Liver (tissue), 3 donors: ENCODE data around the gene CHD5.

Experiments
- EGR1 ChIP-seq, 2 donors: IDR thresholded peaks; 2 replicates each; pipeline ENCODE4 v1.6.1; 2016 to 2018; ENCODE audit warnings: antibody characterized with exemption in 2 of 2, low read depth in 2 of 2
- JUND ChIP-seq, 2 donors: IDR thresholded peaks; 2 replicates each; pipeline ENCODE4 v1.6.1; 2016; ENCODE audit warnings: antibody characterized with exemption in 2 of 2
- RAD21 ChIP-seq, 2 donors: IDR thresholded peaks; 2 replicates each; pipeline ENCODE4 v1.6.1; 2016; ENCODE audit warnings: antibody characterized with exemption in 2 of 2, mild to moderate bottlenecking in 2 of 2
- TAF1 ChIP-seq: conservative IDR thresholded peaks from 2 replicates; pipeline ENCODE4 v1.6.1; 2016; ENCODE audit warnings: antibody characterized with exemption, mild to moderate bottlenecking
- TF ChIP-seq, protein P1 (sequence below): IDR thresholded peaks from 2 replicates; pipeline ENCODE4 v1.6.1; 2016; ENCODE audit warnings: antibody characterized with exemption
- TF ChIP-seq, protein P2 (sequence below): fragments of 150-350 bp; IDR thresholded peaks from 2 replicates; pipeline ENCODE4 v1.5.1; 2017; ENCODE audit warnings: improper control_type of control experiment, low read depth, low read length; ENCODE audit not compliant: missing input control
- TF ChIP-seq, protein P3 (sequence below): IDR thresholded peaks from 2 replicates; pipeline ENCODE4 v1.6.1; 2016; ENCODE audit warnings: antibody characterized with exemption
- donor health status: healthy.
- donor health status: healthy.

DNA sequence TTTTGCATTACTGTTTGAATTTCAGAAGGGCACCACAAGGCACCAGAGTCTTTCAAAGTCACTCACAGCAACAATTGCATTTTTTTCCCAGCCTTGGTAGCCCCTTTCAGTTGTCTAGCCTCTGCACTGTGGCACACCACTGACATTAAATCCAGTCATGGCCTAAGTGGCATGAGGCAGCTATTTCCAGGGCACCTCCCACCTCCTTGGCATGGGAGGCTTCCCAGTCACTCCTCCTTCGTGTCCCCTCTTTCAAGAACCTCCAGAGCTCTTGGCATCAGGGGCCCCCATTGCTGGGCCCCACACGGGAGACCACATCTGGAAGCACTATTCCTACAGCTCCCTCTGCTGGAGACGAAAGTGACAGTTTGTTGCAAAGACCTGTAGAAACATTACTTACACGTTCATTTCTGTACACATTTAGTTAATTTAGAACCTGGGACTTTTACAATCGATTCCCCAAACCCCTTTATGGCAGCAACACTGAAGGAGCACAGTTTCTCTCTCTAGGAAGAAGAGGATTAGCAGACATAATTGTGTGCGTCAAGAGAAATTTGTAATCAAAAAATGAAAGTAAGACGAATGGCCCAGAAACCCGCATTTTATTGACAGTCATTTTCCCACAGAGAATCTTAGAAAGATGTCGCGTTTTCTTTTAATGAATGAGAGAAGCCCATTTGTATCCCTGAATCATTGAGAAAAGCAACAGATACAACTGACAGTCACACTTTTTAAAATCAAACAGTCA lies 5.7 kb upstream of the CHD5 start:
- TF ChIP-seq, protein P1, sequence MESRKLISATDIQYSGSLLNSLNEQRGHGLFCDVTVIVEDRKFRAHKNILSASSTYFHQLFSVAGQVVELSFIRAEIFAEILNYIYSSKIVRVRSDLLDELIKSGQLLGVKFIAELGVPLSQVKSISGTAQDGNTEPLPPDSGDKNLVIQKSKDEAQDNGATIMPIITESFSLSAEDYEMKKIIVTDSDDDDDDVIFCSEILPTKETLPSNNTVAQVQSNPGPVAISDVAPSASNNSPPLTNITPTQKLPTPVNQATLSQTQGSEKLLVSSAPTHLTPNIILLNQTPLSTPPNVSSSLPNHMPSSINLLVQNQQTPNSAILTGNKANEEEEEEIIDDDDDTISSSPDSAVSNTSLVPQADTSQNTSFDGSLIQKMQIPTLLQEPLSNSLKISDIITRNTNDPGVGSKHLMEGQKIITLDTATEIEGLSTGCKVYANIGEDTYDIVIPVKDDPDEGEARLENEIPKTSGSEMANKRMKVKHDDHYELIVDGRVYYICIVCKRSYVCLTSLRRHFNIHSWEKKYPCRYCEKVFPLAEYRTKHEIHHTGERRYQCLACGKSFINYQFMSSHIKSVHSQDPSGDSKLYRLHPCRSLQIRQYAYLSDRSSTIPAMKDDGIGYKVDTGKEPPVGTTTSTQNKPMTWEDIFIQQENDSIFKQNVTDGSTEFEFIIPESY = no peak
- peak in 1 of 2 donors; percentile 41 for TF ChIP-seq RAD21 (IDR thresholded peaks at IDR 0.05)
- TF ChIP-seq EGR1 (IDR thresholded peaks at IDR 0.05; ENCODE audit: low read depth in 2 of 2) = no peak
- no peak for TF ChIP-seq TAF1
- TF ChIP-seq, protein P2, sequence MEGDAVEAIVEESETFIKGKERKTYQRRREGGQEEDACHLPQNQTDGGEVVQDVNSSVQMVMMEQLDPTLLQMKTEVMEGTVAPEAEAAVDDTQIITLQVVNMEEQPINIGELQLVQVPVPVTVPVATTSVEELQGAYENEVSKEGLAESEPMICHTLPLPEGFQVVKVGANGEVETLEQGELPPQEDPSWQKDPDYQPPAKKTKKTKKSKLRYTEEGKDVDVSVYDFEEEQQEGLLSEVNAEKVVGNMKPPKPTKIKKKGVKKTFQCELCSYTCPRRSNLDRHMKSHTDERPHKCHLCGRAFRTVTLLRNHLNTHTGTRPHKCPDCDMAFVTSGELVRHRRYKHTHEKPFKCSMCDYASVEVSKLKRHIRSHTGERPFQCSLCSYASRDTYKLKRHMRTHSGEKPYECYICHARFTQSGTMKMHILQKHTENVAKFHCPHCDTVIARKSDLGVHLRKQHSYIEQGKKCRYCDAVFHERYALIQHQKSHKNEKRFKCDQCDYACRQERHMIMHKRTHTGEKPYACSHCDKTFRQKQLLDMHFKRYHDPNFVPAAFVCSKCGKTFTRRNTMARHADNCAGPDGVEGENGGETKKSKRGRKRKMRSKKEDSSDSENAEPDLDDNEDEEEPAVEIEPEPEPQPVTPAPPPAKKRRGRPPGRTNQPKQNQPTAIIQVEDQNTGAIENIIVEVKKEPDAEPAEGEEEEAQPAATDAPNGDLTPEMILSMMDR = no peak
- no peak for TF ChIP-seq JUND (IDR thresholded peaks at IDR 0.05)
- TF ChIP-seq, protein P3, sequence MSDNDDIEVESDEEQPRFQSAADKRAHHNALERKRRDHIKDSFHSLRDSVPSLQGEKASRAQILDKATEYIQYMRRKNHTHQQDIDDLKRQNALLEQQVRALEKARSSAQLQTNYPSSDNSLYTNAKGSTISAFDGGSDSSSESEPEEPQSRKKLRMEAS = no peak
